Caco-2 (cell line): ENCODE data around the gene DYNC2H1. TPM values are rescaled to one million over a fixed set of nuclear protein-coding genes. Genes with fewer than 3 reads are reported as not detected.

Source experiments
- BruUV-seq: library from RNA; stranded (reverse); fragments of 400-500 nt; replicated peaks from 2 replicates; lab custom pipeline; 2021; lab: Mats Ljungman, UMichigan
- CTCF ChIA-PET: fragments of 300-600 bp; sonication (Branson Sonifier 250); formaldehyde crosslinking; loops from one replicate; lab custom pipeline; 2022; ENCODE audit warnings: antibody characterized with exemption; lab: Charles Lee
- POLR2A ChIA-PET: fragments of 300-600 bp; sonication (Branson Sonifier 250); formaldehyde crosslinking; loops from one replicate; lab custom pipeline; 2022; ENCODE audit warnings: antibody characterized with exemption; lab: Charles Lee
- DNase-seq, 2 experiments: peaks; one replicate each; pipeline versions ENCODE4 v3.0.0 to v3.0.0-alpha.2; 2020 to 2022
- H3K27me3 ChIP-seq: replicated peaks from 2 replicates; pipeline ENCODE4 v1.6.0; 2011; ENCODE audit warnings: low read length; ENCODE audit not compliant: control insufficient read depth, insufficient read depth
- H3K36me3 ChIP-seq: 2 replicates; pipeline ENCODE4 v1.5.1; 2011; ENCODE audit warnings: low read length; ENCODE audit not compliant: control insufficient read depth, insufficient read depth
- H3K4me1 ChIP-seq: fragments of 250-450 bp; sonication (Bioruptor Pico); 2 replicates; pipeline ENCODE4 v1.5.1; 2020; ENCODE audit warnings: mild to moderate bottlenecking
- H3K4me3 ChIP-seq: 2 replicates; pipeline ENCODE4 v1.5.1; 2011; ENCODE audit warnings: low read depth, mild to moderate bottlenecking, control low read depth, low read length
- H3K9me3 ChIP-seq: fragments of 250-450 bp; sonication (Bioruptor Pico); 2 replicates; pipeline ENCODE4 v1.5.1; 2020; ENCODE audit warnings: mild to moderate bottlenecking, moderate library complexity
- H3K27ac Mint-ChIP-seq: one replicate; pipeline ENCODE4 v1.8.0; 2022; ENCODE audit warnings: mixed read lengths; ENCODE audit not compliant: unreplicated experiment
- H3K27me3 Mint-ChIP-seq: one replicate; pipeline ENCODE4 v1.8.0; 2022; ENCODE audit warnings: mixed read lengths; ENCODE audit not compliant: insufficient read depth, unreplicated experiment
- H3K36me3 Mint-ChIP-seq: one replicate; pipeline ENCODE4 v1.8.0; 2022; ENCODE audit warnings: mild to moderate bottlenecking, mixed read lengths; ENCODE audit not compliant: insufficient read depth, unreplicated experiment
- H3K4me1 Mint-ChIP-seq: one replicate; pipeline ENCODE4 v1.8.0; 2022; ENCODE audit warnings: low read depth, mixed read lengths; ENCODE audit not compliant: unreplicated experiment
- H3K4me3 Mint-ChIP-seq: one replicate; pipeline ENCODE4 v1.8.0; 2022; ENCODE audit warnings: mild to moderate bottlenecking, moderate library complexity, mixed read lengths; ENCODE audit not compliant: unreplicated experiment
- H3K9me3 Mint-ChIP-seq: one replicate; pipeline ENCODE4 v1.8.0; 2022; ENCODE audit warnings: mixed read lengths; ENCODE audit not compliant: unreplicated experiment
- CTCF ChIP-seq, 2 experiments: fragments of 200-600 bp in 1 of 2; IDR thresholded peaks; 1 replicate in 1 of 2; 2 replicates in 1 of 2; pipeline versions ENCODE4 v1.5.1 to v1.8.0; 2011 to 2022; ENCODE audit warnings: antibody characterized with exemption in 1 of 2, control low read depth in 1 of 2, inconsistent platforms in 1 of 2, low read depth in 1 of 2, low read length in 1 of 2, mild to moderate bottlenecking in 1 of 2, moderate library complexity in 1 of 2; ENCODE audit not compliant: insufficient read depth in 1 of 2, severe bottlenecking in 1 of 2, unreplicated experiment in 1 of 2
- intact Hi-C: fragments of 100-400 bp; cut with micrococcal nuclease; formaldehyde crosslinking; loops from one replicate; pipeline ENCODE4 v1.10.0; 2022; ENCODE audit not compliant: unreplicated experiment
- total RNA-seq: library from RNA; stranded (reverse); gene quantifications from 2 replicates; pipeline ENCODE4 v1.2.3, GENCODE V29; 2022

Gene DYNC2H1
- total RNA-seq, 1 experiment from 2014 or later = 6.5 TPM

- Histone ChIP-seq H3K4me3 (no peak overlapping the region), H3K4me1 (peaks cover 3% of the 10 kb centered on the region), H3K36me3 (no peaks in the 10 kb centered on the region), H3K9me3 (no peaks in the 10 kb centered on the region), H3K27me3 (peaks cover 3% of the 10 kb centered on the region; the same call in 1 of the 2 replicates)
- ChIA-PET CTCF (no interaction called here), POLR2A (no interaction called here)
- intact Hi-C loops = no loop called here
- H3K27me3 Mint-ChIP-seq = peaks cover 6% of the 10 kb centered on the region
- no peaks in the 10 kb centered on the region for H3K9me3 Mint-ChIP-seq
- peaks cover under 1% of the 10 kb centered on the region for H3K36me3 Mint-ChIP-seq
- H3K4me1 Mint-ChIP-seq = peaks cover 8% of the 10 kb centered on the region
- no peak for TF ChIP-seq CTCF (IDR thresholded peaks at IDR 0.05; ENCODE audit: insufficient read depth in 1 of 2, low read depth in 1 of 2, low read length in 1 of 2, severe bottlenecking in 1 of 2, unreplicated experiment in 1 of 2)
- DNase-seq = no peak
- no peak overlapping the region for H3K4me3 Mint-ChIP-seq
- no TSS peak for BruUV-seq
- H3K27ac Mint-ChIP-seq = no peak overlapping the region
Measured at GRCh38 chr11:103097279-103097678, 11.9 kb upstream of the DYNC2H1 start.

- Histone ChIP-seq H3K4me1 (peaks cover 4% of the 10 kb centered on the region; the same call in 1 of the 2 replicates), H3K36me3 (no peaks in the 10 kb centered on the region), H3K27me3 (no peaks in the 10 kb centered on the region), H3K9me3 (no peaks in the 10 kb centered on the region), H3K4me3 (peak overlapping the region; percentile 66)
- Mint-ChIP-seq H3K27ac (peak overlapping the region; percentile 88), H3K9me3 (no peaks in the 10 kb centered on the region), H3K4me3 (peak overlapping the region; percentile 81), H3K27me3 (no peaks in the 10 kb centered on the region), H3K4me1 (no peaks in the 10 kb centered on the region), H3K36me3 (peaks cover 7% of the 10 kb centered on the region)
- no peak for DNase-seq
- intact Hi-C loops = loop anchor here (1.0 kb wide), 2 partner anchors 18 to 491 kb away; partner anchors contain the start of gene DCUN1D5
- no peak for TF ChIP-seq CTCF (IDR thresholded peaks at IDR 0.05; ENCODE audit: insufficient read depth in 1 of 2, low read depth in 1 of 2, low read length in 1 of 2, severe bottlenecking in 1 of 2, unreplicated experiment in 1 of 2)
- POLR2A ChIA-PET = interaction anchor here (1.0 to 2.0 kb wide), 3 partner anchors 18 to 38 kb away, joined by 4 to 41 read pairs (median 4); partner anchors contain the start of gene DCUN1D5
- CTCF ChIA-PET = interaction anchor here (0.7 to 1.7 kb wide), 7 partner anchors 10 to 509 kb away, joined by 3 to 25 read pairs (median 4); partner anchors contain the start of gene DCUN1D5
- BruUV-seq = no TSS peak
Measured at GRCh38 chr11:103109818-103110388, 677 bp downstream of the DYNC2H1 start.

GRCh38 chr11:103110391-103110790 lies 1.2 kb downstream of the DYNC2H1 start:
- DNase-seq = no peak
- no peak overlapping the region for H3K27ac Mint-ChIP-seq

More at GRCh38 chr11:103110391-103110790, 1.2 kb downstream of the DYNC2H1 start:
- ChIA-PET CTCF (no interaction called here), POLR2A (no interaction called here)
- Mint-ChIP-seq H3K4me3 (no peak overlapping the region), H3K4me1 (no peaks in the 10 kb centered on the region), H3K27me3 (no peaks in the 10 kb centered on the region), H3K9me3 (no peaks in the 10 kb centered on the region), H3K36me3 (peaks cover 7% of the 10 kb centered on the region)
- no peaks in the 10 kb centered on the region for H3K27me3 ChIP-seq
- peak in 1 of 2 experiments; percentile 21 for TF ChIP-seq CTCF (IDR thresholded peaks at IDR 0.05; ENCODE audit: insufficient read depth in 1 of 2, low read depth in 1 of 2, low read length in 1 of 2, severe bottlenecking in 1 of 2, unreplicated experiment in 1 of 2)
- intact Hi-C loops = no loop called here
- BruUV-seq = no TSS peak
- no peaks in the 10 kb centered on the region for H3K9me3 ChIP-seq
- peaks cover 4% of the 10 kb centered on the region; the same call in 1 of the 2 replicates for H3K4me1 ChIP-seq
- no peaks in the 10 kb centered on the region for H3K36me3 ChIP-seq
- H3K4me3 ChIP-seq = no peak overlapping the region
